Adrenal gland (tissue), 12 donors: ENCODE measurements around the gene RAMP3. TPM values are rescaled to one million over a fixed set of nuclear protein-coding genes. Genes with fewer than 3 reads are reported as not detected.

Experiments used
- DNase-seq, 7 donors: peaks; one replicate each; pipeline ENCODE4 v3.0.0-alpha.2; 2019 to 2020
- H3K27ac ChIP-seq, 5 donors: fragments of 200-600 bp; sonication (generic) in 4 of 5; 1 replicate in 3 of 5; 2 replicates in 2 of 5; pipeline versions ENCODE4 v1.5.1 to v1.8.0; 2016 to 2020; ENCODE audit warnings: mild to moderate bottlenecking in 1 of 5
- H3K27me3 ChIP-seq: fragments of 200-600 bp; 2 replicates; pipeline ENCODE4 v1.8.0; 2021
- H3K36me3 ChIP-seq, 2 donors: fragments of 200-600 bp; replicated peaks in 1 of 2; 1 replicate in 1 of 2; 2 replicates in 1 of 2; pipeline versions ENCODE4 v1.5.1 to v1.8.0; 2018 to 2022
- H3K4me1 ChIP-seq, 2 donors: fragments of 200-600 bp; replicated peaks in 1 of 2; 1 replicate in 1 of 2; 2 replicates in 1 of 2; pipeline versions ENCODE4 v1.5.1 to v1.8.0; 2018 to 2021
- H3K4me3 ChIP-seq, 4 donors: fragments of 200-600 bp; sonication (generic) in 3 of 4; one replicate each; pipeline ENCODE4 v1.5.1; 2016 to 2018
- H3K9me3 ChIP-seq, 3 donors: fragments of 200-600 bp; sonication (generic) in 1 of 3; replicated peaks in 1 of 3; 1 replicate in 2 of 3; 2 replicates in 1 of 3; pipeline versions ENCODE4 v1.5.1 to v1.8.0; 2016 to 2021
- POLR2A ChIP-seq, 2 donors: fragments of 450-650 bp; IDR thresholded peaks; one replicate each; pipeline ENCODE4 v1.6.1; 2017; ENCODE audit warnings: antibody characterized with exemption in 2 of 2, mild to moderate bottlenecking in 2 of 2, moderate library complexity in 1 of 2
- WGBS, 4 donors: extraction: QIAGEN DNeasy Blood & Tissue Kit in 2 of 4; methylation state at CpG; one replicate each; pipeline versions ENCODE4 v1.1.5 to v1.1.7; 2013 to 2017; 5-methylcytosine and 5-hydroxymethylcytosine counted together
- intact Hi-C, 2 donors: fragments of 100-400 bp; cut with DNase I; formaldehyde crosslinking; loops; one replicate each; pipeline versions ENCODE4 v1.14.1 to v1.15.0; 2022 to 2023
- polyA plus RNA-seq, 3 donors: library from polyadenylated mRNA; stranded (reverse); fragments of 200-250 nt in 2 of 3; fragments of 350-450 nt in 1 of 3; fragmentation: Illumina TruSeq in 1 of 3; extraction: RNeasy Lipid Tissue Mini Kit (QIAGEN cat#74804) in 1 of 3; gene quantifications; one replicate each; pipeline ENCODE4 v1.2.3, GENCODE V29; 2013 to 2014
- total RNA-seq, 9 donors: library from RNA; depleted of rRNA in 4 of 9; stranded (reverse); fragments of >200 nt in 4 of 9; fragments of 120-200 nt in 1 of 9; fragmentation: NEBNext Ultra II Directional in 1 of 9; extraction: Animal tissue kit (Norgen Biotek cat#: 25700) in 1 of 9; gene quantifications; one replicate each; pipeline versions ENCODE4 v1.1.0 to v1.2.4, GENCODE V29; 2013 to 2023
- TF ChIP-seq, protein P1 (sequence below), 6 experiments: fragments of 450-650 bp in 4 of 6; fragments of 200-600 bp in 2 of 6; sonication (generic) in 1 of 6; IDR thresholded peaks; 1 replicate in 5 of 6; 2 replicates in 1 of 6; pipeline versions ENCODE4 v1.5.1 to v1.8.0; 2016 to 2021; ENCODE audit warnings: antibody characterized with exemption in 6 of 6, mild to moderate bottlenecking in 2 of 6, moderate library complexity in 1 of 6
- donor health status: healthy with polysubstance abuse.
- donor health status: Bipolar disorder and iron deficiency.
- donor health status: DM: yes; HTN: yes; CAD: no.
- donor health status: DM: no; HTN: no; CAD: no.
- donor health status: DM: no; HTN: no; CAD: no.
- donor health status: DM: yes; HTN: yes; CAD: no.

Gene RAMP3
- total and polyA plus RNA-seq, 12 donors = 5.6 to 134 (median 43.0) TPM

DNA sequence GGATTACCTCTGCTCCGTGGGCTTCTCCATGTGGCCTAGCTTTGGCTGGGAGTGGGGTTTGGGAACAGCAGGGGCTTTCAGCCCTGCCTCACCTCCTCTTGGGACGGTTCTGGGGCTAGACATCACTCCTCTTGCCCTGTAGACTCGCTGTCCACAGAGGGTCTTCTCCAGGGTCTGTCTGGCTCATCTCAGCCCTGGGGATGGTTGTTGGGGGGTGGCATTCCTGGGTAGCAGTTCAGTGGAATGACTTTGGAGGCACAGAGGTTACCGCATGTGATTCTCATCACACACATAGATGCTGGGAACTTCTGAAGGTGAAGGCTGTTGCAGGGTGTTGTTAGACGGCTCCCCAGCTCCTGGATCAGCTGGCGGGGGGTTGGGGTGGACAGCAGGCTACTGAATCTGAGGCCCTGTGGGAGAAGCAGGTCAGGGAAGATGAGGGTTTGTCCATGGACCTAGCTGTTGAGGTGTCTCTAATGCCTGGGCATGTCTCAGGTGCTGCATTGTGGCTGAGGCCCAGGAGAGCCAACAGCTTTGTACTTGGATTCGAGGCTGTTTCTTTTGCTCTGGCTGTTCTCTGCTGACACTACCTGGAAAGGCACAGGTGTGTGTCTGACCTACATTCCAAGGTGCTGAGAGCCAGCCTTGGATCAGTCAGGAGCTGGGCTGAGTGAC is 23.8 kb downstream of the RAMP3 start:
- no peaks in the 10 kb centered on the region for H3K4me1 ChIP-seq
- TF ChIP-seq, protein P1, sequence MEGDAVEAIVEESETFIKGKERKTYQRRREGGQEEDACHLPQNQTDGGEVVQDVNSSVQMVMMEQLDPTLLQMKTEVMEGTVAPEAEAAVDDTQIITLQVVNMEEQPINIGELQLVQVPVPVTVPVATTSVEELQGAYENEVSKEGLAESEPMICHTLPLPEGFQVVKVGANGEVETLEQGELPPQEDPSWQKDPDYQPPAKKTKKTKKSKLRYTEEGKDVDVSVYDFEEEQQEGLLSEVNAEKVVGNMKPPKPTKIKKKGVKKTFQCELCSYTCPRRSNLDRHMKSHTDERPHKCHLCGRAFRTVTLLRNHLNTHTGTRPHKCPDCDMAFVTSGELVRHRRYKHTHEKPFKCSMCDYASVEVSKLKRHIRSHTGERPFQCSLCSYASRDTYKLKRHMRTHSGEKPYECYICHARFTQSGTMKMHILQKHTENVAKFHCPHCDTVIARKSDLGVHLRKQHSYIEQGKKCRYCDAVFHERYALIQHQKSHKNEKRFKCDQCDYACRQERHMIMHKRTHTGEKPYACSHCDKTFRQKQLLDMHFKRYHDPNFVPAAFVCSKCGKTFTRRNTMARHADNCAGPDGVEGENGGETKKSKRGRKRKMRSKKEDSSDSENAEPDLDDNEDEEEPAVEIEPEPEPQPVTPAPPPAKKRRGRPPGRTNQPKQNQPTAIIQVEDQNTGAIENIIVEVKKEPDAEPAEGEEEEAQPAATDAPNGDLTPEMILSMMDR (IDR thresholded peaks at IDR 0.05) = no peak
- TF ChIP-seq POLR2A (IDR thresholded peaks at IDR 0.05) = no peak
- DNase-seq = peak in 2 of 7 donors; percentile 3 to 9
- WGBS, 4 donors = 74 to 94% (median 82%) methylated on average over 5 to 7 of the region's 7 CpGs
- no peaks in the 10 kb centered on the region for H3K36me3 ChIP-seq
- H3K27ac ChIP-seq = no peak overlapping the region
- no peaks in the 10 kb centered on the region for H3K27me3 ChIP-seq
- no peaks in the 10 kb centered on the region for H3K9me3 ChIP-seq
- no peak overlapping the region for H3K4me3 ChIP-seq
- intact Hi-C loops = no loop called here

- peak in 3 of 7 donors; percentile 6 to 7 (median 7) for DNase-seq
- Histone ChIP-seq H3K4me1 (no peaks in the 10 kb centered on the region), H3K4me3 (no peak overlapping the region), H3K36me3 (no peaks in the 10 kb centered on the region), H3K27ac (no peak overlapping the region), H3K9me3 (no peaks in the 10 kb centered on the region), H3K27me3 (no peaks in the 10 kb centered on the region)
- intact Hi-C loops = no loop called here
- 73 to 83% (median 75%) methylated on average over 7 to 8 of the region's 8 CpGs for WGBS, 4 donors
- no peak for TF ChIP-seq POLR2A (IDR thresholded peaks at IDR 0.05)
- TF ChIP-seq, protein P1 (IDR thresholded peaks at IDR 0.05) = no peak
Measured at GRCh38 chr7:45181991-45182855, 24.6 kb downstream of the RAMP3 start.

GRCh38 chr7:45182856-45183710 is 25.5 kb downstream of the RAMP3 start:
- no peak overlapping the region for H3K27ac ChIP-seq
- TF ChIP-seq, protein P1 (IDR thresholded peaks at IDR 0.05) = no peak
- no peak for TF ChIP-seq POLR2A (IDR thresholded peaks at IDR 0.05)
- H3K36me3 ChIP-seq = no peaks in the 10 kb centered on the region
- no peaks in the 10 kb centered on the region for H3K27me3 ChIP-seq
- DNase-seq = peak in 4 of 7 donors; percentile 7 to 25 (median 8)
- intact Hi-C loops = no loop called here
- H3K4me1 ChIP-seq = no peaks in the 10 kb centered on the region
- H3K4me3 ChIP-seq = no peak overlapping the region
- 89 to 92% (median 90%) methylated on average over 11 to 21 of the region's 21 CpGs for WGBS, 4 donors
- no peaks in the 10 kb centered on the region for H3K9me3 ChIP-seq
